ENCODE results near the gene ARHGAP24. TPM values are rescaled to one million over a fixed set of nuclear protein-coding genes. Genes with fewer than 3 reads are reported as not detected.

The ARHGAP24 gene
- total and polyA plus RNA-seq, 4 donors, result 10.0 to 79.4 (median 21.6) TPM

DNA sequence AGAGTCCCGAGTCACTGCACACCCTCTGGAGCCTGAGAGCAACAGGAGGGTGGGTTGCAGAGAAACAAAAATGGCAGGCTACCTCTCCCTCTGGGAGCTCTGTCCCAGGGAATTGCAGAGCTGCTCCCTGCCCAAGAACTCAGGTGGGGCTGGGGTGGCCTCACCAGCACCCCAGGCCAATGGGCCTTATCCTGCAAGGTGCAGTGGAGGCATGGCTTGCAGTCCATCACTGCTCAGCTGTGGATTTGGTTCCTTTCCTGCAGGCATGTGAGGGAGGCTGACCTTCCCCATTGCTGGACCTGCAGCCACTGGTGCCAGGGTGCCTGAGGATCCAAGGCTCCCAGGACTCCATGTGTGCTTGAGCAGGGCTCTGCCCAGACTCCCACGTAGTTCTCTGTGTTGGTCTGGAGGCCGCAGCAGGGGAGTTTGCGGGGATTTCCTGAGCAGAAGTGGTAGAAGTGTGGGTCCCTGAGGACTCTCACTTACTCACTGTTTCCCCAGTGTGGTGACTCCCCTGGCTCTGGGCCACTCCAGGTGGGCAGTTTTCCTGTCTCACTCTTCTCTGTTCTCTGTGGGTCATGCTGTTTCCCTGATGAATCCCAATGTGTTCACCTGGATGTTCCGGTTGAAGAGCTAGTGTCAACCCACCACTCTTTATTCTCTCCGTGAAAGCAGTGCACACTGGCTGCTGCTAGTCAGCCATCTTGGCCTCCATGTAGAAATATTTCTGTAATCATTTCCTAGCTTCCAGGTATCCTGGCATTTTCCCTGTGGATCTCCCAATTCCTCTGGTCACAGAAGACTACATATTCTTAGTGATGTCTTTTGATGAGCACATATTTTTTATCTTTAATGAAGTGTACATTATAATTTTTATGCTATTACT is 82.3 kb downstream of the ARHGAP24 start:
- WGBS, 2 donors, result 68 to 77% methylated on average over 6 of the region's 6 CpGs
- Histone ChIP-seq H3K9ac (ENCODE audit: insufficient read depth in 1 of 2, low read length in 2 of 2) (no peak overlapping the region), H3K36me3 (ENCODE audit: control insufficient read depth in 4 of 4, insufficient read depth in 4 of 4, low read length in 4 of 4) (peaks cover 0 to 2% (median 0%) of the 10 kb centered on the region in 4 donors), H3K4me3 (no peak overlapping the region), H3K9me3 (ENCODE audit: control insufficient read depth in 4 of 4, insufficient read depth in 3 of 4, low read length in 3 of 4) (peaks cover 0 to 7% (median 1%) of the 10 kb centered on the region in 4 donors), H3K27me3 (ENCODE audit: control insufficient read depth in 3 of 3, insufficient read depth in 3 of 3, low read length in 2 of 3) (no peaks in the 10 kb centered on the region), H3K4me1 (ENCODE audit: control insufficient read depth in 5 of 5, insufficient read depth in 5 of 5, low read length in 5 of 5) (peaks cover 0 to 8% (median 0%) of the 10 kb centered on the region in 5 donors), H3K27ac (ENCODE audit: low read depth in 1 of 2, low read length in 1 of 2) (no peak overlapping the region)
- ATAC-seq (ENCODE audit: insufficient read depth, low FRiP score), result no peak
- TF ChIP-seq, protein P1, sequence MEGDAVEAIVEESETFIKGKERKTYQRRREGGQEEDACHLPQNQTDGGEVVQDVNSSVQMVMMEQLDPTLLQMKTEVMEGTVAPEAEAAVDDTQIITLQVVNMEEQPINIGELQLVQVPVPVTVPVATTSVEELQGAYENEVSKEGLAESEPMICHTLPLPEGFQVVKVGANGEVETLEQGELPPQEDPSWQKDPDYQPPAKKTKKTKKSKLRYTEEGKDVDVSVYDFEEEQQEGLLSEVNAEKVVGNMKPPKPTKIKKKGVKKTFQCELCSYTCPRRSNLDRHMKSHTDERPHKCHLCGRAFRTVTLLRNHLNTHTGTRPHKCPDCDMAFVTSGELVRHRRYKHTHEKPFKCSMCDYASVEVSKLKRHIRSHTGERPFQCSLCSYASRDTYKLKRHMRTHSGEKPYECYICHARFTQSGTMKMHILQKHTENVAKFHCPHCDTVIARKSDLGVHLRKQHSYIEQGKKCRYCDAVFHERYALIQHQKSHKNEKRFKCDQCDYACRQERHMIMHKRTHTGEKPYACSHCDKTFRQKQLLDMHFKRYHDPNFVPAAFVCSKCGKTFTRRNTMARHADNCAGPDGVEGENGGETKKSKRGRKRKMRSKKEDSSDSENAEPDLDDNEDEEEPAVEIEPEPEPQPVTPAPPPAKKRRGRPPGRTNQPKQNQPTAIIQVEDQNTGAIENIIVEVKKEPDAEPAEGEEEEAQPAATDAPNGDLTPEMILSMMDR (IDR thresholded peaks at IDR 0.05; ENCODE audit: control extremely low read depth, extremely low read depth), result no peak
- no peak for DNase-seq

DNA sequence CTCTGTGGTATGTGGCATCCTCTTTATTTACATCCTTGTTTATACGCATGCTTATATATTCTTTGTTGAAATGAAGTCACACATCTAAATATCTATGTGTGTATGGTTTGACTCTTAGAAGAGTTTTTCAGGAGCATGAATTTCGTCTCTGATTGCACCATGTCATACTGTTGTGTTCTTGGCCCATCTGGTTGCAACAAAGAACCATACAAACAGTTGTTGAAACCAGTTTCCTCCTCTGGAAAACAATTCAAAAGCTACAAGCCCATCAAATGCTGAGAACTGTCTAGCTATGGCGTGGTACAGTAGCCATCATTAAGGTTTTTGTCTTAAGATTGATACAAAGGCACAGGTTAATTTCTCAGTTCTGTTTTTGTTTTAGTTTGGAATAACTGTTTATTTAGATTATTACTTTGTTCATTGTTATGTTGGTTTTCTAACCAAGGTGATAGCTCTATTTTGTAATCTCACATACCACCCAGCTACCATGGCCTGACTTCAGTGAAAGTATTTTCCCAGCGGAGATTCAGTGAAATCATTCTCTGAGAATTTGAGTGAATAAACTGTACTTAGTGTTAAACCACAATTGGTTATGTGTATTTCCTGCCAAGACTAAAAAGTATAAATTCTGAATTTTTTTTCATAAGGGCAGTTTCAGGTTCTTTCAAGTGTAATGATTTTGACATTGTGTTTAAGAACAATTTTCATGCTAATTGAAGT is 91.0 kb downstream of the ARHGAP24 start:
- H3K27me3 ChIP-seq (ENCODE audit: control insufficient read depth in 3 of 3, insufficient read depth in 3 of 3, low read length in 2 of 3), result no peaks in the 10 kb centered on the region
- H3K27ac ChIP-seq (ENCODE audit: low read depth in 1 of 2, low read length in 1 of 2), result no peak overlapping the region
- DNase-seq (no peak), ATAC-seq (ENCODE audit: insufficient read depth, low FRiP score) (no peak)
- H3K4me1 ChIP-seq (ENCODE audit: control insufficient read depth in 5 of 5, insufficient read depth in 5 of 5, low read length in 5 of 5), result peaks cover 0 to 2% (median 0%) of the 10 kb centered on the region in 5 donors
- no peak overlapping the region for H3K4me3 ChIP-seq
- no peaks in the 10 kb centered on the region for H3K36me3 ChIP-seq (ENCODE audit: control insufficient read depth in 4 of 4, insufficient read depth in 4 of 4, low read length in 4 of 4)
- WGBS, 2 donors, result 80 to 84% methylated on average over 4 of the region's 4 CpGs
- TF ChIP-seq, protein P1 (IDR thresholded peaks at IDR 0.05; ENCODE audit: control extremely low read depth, extremely low read depth), result no peak
- H3K9ac ChIP-seq (ENCODE audit: insufficient read depth in 1 of 2, low read length in 2 of 2), result no peak overlapping the region
- H3K9me3 ChIP-seq (ENCODE audit: control insufficient read depth in 4 of 4, insufficient read depth in 3 of 4, low read length in 3 of 4), result peaks cover 0 to 8% (median 0%) of the 10 kb centered on the region in 4 donors

DNA sequence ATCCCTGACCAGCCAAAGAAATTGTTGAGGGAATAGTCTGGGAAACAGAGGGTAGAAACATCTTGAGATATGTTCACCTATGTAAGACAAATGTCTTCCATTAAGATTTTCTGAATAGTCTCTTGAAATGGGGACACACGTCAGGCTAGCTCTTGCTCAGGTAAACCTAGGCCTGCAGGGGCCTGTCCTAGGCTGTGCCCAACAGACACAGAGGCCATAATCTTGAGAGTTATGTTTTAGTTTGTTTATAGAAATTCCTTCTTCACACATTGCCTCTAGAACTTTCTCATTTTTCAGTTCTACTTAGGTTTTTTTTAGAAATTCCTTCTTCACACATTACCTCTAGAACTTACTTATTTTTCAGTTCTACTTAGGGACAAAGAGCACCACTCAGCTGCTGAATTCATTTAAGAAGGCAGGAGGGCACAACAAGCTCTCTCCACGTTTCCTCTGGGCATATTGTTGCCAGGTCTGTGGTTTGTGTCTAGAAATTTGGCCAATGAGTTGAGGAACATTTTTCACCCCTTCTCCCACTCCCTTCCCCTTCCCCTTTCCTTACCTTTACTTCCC is 94.9 kb downstream of the ARHGAP24 start:
- no peaks in the 10 kb centered on the region for H3K4me1 ChIP-seq (ENCODE audit: control insufficient read depth in 5 of 5, insufficient read depth in 5 of 5, low read length in 5 of 5)
- no peaks in the 10 kb centered on the region for H3K27me3 ChIP-seq (ENCODE audit: control insufficient read depth in 3 of 3, insufficient read depth in 3 of 3, low read length in 2 of 3)
- DNase-seq (no peak), ATAC-seq (ENCODE audit: insufficient read depth, low FRiP score) (no peak)
- H3K27ac ChIP-seq (ENCODE audit: low read depth in 1 of 2, low read length in 1 of 2), result no peak overlapping the region
- H3K4me3 ChIP-seq, result no peak overlapping the region
- H3K36me3 ChIP-seq (ENCODE audit: control insufficient read depth in 4 of 4, insufficient read depth in 4 of 4, low read length in 4 of 4), result no peaks in the 10 kb centered on the region
- TF ChIP-seq, protein P1 (IDR thresholded peaks at IDR 0.05; ENCODE audit: control extremely low read depth, extremely low read depth), result no peak
- 67 to 70% methylated on average over 2 of the region's 2 CpGs for WGBS, 2 donors
- H3K9me3 ChIP-seq (ENCODE audit: control insufficient read depth in 4 of 4, insufficient read depth in 3 of 4, low read length in 3 of 4), result no peaks in the 10 kb centered on the region
- H3K9ac ChIP-seq (ENCODE audit: insufficient read depth in 1 of 2, low read length in 2 of 2), result no peak overlapping the region

Data from lung (tissue), 12 donors.